ENCODE results near the gene STK17B.

STK17B gene

GRCh38 chr2:196105951-196106350, 65.4 kb downstream of the STK17B start:
- no peak for DNase-seq

DNA sequence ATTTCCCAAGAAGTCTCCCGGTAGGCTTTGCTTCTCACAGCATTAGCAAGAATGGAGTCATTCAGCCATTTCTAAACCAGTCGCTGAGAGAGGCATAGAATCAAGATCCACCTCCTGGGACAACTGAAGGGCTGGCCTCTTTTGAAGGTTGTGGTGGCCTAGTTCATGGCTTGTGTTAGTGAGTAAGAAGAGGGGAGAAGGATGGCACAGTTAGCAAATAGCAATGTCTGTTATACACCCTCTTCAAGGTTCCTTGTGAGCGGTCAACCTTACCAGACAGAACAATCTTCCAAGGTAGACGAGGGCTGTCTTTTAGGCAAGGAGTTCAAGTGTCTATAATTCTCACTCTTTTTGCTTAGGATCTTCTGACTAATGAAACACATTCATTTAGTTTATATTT, 67.3 kb downstream of the STK17B start:
- DNase-seq = no peak

DNA sequence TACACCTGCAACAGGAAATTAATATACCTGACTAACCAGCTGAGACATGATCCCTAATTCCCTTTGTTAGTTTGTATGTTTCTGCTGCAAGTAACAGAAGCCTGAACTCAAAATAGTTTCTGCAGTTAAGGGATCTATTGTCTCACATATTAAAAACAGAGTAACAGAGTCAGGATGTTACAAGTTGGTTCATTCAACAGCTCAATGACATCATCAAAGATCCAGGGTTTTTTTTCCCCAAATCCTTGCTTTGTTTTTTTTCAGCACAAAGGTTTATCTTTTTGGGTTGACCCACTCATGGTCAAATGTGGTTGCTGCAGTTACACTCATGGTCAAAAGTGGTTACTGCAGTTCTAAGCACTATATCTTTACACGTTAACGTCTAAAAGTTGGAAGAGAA, 67.8 kb downstream of the STK17B start:
- no peak for DNase-seq

DNA sequence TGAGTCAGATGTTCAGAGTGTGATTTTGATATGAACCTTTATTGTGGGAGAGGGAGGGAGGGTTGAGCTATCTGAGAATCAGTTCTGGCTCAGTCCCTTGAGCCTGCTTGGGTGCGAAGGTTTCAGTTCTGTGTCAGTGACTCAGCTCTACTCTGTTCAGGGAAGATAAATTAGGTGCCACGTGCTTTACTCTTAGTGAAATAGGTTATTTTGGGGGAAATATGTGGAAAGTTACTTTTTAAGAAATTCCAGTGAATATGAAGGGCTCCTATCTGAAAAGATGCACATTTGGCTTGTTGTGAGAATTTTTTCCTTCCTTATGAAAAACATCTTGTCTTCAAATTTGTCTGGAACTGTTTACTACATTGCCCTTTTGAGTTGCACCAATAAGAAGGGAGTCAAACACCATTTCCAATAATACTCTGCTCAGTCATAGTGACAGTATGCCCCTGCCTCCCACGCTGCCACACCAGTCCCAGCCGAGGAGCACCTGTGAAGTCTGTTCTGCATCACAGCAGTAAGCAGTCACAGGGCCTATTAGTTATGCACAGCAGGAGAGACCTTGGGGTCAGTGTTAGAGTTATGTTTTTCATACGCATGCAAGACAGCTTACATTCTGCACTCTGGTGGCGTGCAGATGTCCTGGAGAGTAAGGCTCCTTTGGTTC, 69.9 kb downstream of the STK17B start:
- no peak for DNase-seq

- no peak for DNase-seq
Measured at GRCh38 chr2:196099916-196100315, 71.5 kb downstream of the STK17B start.

DNA sequence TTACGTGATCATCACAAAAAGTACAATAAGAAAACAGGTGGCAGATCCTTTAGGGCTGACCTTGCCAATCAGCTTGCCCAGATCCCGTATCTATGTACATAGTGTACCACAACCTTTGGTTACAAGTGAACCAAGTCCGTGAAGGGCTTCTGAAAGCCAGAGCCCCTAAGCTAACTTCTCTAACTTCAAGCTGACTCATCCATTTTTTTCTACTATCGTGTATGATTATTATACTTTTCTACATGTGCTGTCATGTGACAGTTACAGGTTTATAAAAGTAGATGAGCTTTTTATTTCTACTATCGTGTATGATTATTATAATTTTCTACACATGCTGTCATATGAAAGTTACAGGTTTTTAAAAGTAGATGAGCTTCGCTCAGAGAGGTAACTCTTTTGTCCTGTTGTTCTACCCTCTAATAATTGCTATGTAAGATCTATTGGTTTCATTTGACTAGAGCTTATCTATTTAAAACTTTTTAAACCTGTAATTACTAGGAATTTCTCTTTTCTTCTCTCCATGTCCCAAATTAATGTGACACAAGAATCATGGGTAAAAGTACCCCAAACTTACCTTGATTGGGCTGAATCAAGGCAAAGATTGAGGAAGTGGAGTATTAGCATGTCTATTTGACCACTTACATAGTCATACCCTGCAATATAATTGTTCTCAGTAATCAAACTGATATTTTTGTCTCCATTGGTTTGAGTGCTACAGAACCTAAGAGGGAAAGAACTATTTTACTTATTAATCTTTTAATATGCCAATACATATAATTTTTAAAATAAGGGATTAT, 73.3 kb downstream of the STK17B start:
- no peak for DNase-seq

DNA sequence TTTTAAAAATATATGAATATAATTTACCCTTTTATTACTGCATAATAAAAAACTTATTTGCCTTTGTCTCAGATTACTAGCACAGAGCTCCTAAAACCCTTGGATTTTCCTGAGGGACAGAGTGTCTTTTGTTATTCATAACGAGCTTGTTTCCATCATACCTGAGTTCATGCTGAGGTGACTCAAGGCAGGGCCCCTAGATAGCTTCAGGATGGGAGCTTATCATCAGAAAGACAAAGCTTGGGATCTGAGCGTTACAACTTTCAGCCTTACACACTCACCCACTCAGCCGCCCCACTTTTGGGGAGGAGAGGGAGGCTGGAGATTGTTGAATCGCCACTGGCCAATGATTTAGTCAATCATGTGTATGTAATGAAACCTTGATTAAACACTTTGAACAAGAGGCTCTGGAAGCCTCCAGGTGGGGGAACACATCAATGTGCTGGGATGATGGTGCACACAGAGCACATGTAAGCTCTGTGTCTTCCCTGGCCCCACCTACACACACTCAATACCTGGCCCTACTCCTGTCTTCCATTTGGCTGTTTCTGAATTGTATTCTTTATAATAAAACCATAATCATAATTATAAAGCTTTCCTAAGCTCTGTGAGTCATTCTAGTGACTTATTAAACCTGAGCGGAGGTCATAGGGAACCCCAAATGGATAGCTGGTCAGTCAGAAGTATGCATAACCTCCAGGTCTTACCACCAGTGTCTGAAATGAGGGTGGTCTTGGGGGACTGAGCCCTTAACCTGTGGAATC, 74.2 kb downstream of the STK17B start:
- DNase-seq = no peak

DNA sequence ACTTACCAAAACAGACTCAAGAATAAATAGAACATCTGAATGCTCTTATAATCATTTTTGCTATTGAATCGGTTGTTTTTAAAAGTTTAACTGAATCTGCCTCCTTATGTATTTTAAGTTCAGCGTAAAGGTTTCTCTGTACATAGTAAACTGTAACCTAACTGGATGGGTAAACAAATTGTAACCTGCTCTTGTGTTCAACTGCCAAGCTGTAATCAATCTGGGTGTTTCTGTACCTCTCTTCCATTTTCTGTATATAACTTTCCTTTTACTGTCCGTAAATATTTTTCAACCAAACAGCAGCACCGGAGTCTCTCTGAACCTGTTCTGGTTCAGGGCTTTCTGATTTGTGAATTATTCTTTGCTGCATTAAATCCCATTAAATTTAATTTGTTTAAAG, 75.1 kb downstream of the STK17B start:
- DNase-seq = no peak

DNA sequence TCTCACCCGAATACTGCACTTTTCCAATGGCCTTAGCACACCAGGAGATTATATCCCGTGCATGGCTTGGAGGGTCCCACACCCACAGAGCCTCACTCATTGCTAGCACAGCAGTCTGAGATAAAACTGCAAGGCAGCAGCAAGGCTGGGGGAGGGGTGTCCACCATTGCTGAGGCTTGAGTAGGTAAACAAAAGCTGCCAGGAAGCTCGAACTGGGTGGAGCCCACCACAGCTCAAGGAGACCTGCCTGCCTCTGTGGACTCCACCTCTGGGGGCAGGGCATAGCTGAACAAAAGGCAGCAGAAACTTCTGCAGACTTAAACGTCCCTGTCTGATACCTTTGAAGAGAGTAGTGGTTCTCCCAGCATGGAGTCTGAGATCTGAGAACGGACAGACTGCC, 81.9 kb downstream of the STK17B start:
- peak in 3 of 6 experiments; percentile 14 to 43 (median 36) for DNase-seq

DNA sequence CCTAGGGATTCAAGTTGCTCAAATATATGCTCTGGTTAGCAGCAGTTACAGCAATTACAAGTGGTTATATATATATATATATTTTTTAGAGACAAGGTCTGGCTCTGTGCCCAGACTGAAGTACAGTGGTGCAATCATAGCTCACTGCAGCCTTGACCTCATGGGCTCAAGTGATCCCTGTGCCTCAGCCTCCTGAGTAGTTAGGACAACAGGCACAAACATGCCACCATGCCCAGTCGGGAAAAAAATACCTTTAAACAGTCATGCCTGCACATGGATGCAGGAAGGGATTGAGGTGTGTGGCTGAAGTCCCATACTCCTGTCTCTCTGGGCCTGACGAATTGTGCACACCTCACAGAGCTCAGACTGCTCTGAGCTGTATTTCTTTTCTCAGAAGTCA, 83.2 kb downstream of the STK17B start:
- no peak for DNase-seq

DNA sequence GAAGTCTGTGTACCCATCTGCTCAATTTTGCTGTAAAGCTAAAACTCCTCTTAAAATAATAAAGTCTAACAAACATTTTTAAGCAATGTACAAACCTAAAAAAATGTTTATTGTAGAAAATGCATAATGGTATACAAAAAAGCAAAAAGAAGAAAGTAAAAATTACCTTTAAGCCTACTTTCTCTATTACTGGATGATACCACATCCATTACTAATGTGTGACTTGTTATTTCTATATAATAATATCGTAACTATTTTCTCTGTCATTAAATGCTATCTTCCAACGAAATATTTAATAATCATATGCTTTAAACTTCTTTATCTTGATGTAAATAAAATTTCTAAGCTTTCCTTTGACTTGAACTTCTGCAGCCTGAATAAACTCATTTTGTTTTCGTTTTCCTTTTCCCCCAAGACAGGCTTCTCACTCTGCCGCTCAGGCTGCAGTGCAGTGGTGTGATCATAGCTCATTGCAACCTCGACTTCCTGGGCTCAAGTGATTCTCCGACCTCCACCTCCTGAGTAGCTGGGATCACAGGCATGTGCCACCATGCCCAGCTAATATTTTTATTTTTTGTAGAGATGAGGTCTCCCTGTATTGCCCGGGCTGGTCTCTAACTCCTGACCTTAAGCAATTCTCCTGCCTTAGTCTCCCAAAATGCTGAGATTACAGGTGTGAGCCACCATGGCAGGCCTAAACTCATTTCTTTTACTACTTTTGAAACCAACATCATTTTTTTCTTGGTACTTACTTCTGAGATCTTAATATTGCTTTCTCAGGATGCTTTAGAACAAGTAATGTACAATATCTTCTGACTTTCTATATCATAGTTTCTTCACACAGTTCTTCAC, 84.6 kb downstream of the STK17B start:
- DNase-seq = no peak

DNA sequence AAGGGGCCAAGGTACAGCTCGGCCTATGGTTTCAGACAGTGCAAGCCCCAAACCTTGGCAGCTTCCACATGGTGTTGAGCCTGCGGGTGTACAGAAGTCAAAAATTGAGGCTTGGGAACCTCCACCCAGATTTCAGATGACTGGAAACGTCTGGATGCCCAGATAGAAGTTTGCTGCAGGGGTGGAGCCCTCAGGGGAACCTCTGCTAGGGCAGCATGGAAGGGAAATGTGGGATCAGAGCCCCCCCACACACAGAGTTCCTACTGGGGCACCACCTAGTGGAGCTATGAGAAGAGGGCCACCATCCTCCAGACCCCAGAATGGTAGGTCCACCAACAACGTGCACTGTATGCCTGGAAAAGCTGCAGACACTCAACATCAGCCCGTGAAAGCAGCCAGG, 87.8 kb downstream of the STK17B start:
- DNase-seq = no peak

Data from stimulated activated naive CD4-positive, alpha-beta T cell (primary cell).